Cortex of kidney (tissue), 1 donor: ENCODE results near the gene THBS3.
"Not testable (repeated sequence)": the region's sequence is repeated elsewhere in the genome, so short reads cannot be mapped to it uniquely, and the experiment has no call there.

Source experiments
- DNase-seq: peaks from one replicate; lab custom pipeline; 2025; lab: John Stamatoyannopoulos, UW

THBS3 gene

DNA sequence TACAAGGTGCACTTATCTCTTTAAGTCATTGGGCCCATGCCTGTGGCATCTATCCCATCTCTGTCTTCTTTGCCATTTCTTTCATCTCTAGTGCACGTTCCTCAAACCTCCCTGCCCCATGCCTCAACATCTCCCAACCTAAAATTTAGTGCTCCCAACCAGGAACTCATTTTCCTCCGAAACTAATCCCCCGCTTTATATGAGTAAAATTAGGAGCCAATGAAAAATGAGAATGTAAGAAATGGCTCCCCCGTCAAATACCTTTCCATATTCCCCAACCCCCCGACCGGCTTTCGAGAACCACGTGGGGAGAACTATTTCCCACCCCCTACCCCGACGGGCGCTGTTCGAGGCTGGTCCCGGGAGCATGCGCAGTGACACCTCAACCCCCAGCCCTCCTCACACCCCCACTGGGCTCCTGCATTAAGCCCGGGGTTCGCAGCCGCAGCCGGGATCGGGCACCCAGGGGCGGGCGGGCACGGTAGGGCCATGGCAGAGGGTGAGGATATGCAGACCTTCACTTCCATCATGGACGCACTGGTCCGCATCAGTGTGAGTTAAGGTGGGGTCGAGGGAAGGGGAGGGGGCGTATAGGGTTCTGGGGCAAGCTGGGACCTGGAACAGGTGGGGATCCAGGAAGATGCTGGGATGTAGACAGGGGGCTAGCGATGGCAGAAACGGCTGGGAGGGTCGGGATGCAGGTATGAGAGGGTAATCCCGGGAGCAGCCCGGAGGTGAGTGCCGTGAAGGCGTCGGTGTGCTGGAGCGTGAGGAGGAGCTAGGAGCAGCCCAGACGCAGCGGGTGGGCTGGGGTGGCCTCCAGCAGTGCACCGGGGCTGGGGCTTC, 34.0 kb downstream of the THBS3 start, which contains the start of gene TRIM46:
Gene TRIM46 (plus strand): TSS at position 372 of the 846 bp plus-strand sequence. CDS start 118 bp downstream, at position 490.
- no peak for DNase-seq

DNA sequence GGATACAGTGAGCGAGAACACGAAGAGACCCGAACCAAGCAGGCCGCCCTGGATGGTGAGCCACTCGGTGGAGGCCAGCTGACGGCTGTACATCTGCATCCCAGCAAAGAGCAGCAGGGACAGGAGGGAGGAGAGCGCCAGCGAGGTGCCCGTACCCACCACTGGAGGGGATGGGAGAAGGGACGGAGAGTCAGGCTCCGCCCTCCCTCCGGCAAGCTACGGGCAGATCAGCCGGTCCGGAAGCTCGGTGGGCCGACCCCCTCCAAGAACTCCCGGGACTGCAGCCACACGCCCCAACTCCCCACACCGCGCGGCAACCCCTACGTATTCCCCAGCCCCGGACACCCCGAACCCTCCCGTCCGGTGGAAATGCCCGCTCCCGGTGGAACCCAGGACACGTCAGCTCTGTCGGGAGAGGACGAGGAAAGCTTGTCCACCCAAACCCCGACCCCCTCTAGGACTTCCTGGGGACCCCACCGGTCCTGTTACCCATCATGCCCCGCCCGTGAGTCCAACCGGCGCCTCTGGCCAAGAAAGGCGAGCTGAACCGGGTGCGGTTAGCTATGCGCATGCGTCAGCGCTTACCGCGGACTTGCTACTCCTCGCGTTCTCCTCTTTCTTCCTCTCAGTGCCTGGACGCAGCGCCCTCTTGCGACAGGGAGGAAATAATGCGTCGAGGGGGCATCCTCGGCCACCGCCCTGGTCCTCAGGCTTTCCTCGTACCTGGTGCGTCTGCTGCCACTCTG, 34.8 kb downstream of the THBS3 start, which contains the start of gene KRTCAP2:
Gene KRTCAP2 (minus strand): TSS at position 573 of the 746 bp plus-strand sequence. CDS start 80 bp downstream, at position 493.
- no peak for DNase-seq

DNA sequence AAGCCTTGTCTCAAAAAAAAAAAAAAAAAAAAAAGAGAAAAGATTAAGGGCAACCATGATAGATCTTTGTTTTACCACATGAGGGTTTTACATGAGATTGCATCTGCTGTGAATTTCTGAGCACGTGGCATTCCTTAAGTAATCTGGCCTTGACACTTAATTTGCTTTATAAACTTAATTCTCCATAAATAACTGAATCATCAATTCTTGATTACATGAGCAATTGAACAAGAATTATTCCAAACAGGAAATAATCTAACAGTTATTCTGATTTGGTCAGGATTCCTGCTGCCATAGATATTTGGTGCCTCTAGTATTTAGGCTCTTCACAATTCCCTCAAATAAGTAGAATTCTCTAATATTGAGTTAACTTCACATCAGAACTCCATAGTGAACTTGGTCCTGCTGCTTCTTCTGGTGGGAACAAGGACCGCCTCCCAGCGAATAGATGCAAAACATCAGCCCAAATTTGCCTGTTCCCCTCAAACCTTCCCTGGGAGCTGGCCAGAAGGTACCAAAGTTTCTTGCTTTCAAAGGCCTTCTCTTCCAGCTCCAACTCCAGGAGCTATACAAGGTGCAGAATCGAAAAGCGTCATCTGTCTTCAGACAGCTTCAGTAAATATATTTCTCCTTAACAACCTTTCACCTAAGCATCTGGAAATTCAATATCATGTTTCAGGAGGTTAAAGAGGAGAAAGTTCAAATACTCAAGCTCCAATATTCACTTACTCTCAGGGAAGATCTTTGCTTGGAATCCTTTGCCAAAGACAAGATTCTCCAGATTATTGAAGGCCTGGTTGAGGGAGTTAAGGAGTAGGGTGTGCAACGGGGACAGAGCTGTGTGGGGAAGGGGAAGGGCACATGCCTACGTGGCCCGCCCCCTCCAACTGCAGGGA, 35.6 kb downstream of the THBS3 start:
- no peak for DNase-seq

DNA sequence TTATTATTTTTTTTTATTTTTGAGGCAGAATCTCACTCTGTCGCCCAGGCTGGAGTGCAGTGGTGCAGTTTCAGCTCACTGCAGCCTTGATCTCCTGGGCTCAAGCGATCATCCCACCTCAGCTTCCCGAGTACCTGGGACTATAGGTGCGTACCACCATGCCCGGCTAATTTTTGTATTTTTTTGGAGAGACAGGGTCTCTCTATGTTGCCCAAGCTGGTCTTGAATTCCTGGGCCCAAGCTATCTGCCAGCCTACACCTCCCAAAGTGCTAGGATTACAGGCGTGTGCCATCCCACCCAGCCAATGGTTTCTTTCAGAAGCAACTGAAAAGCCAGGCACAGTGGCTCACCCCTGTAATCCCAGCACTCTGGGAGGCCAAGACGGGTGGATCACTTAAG, 36.9 kb downstream of the THBS3 start:
- DNase-seq, result no peak

DNA sequence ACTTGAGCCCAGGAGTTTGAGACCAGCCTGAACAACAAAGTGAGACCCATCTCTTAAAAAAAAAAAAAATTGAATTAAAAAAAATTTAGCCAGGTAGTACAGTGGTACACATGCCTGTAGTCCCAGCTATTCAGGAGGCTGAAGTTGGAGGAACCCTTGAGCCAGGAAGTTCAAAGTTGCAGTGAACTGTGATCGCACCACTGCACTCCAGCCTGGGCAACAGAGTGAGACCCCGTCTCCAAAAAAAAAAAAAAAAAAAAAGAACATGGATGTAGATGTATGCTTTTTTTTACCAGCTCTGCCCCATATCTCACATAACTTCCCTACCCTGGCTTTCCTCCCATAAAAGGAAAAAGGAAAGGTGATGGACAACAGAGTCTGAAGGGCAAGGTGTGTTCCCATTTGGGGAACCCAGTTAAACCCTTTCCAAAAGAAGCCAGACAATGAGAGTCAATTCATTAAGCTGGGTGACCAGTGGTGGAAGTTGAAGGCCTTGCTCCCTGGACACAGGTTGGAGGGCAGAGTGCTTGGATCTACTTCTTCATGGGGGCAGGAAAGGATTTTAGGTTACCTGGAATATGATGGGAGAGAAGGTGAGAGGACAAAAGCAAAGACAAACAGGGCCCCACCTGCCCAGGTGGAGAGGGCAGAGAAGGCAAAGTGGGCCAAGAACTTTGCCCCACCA, 37.5 kb downstream of the THBS3 start:
- DNase-seq, result no peak

DNA sequence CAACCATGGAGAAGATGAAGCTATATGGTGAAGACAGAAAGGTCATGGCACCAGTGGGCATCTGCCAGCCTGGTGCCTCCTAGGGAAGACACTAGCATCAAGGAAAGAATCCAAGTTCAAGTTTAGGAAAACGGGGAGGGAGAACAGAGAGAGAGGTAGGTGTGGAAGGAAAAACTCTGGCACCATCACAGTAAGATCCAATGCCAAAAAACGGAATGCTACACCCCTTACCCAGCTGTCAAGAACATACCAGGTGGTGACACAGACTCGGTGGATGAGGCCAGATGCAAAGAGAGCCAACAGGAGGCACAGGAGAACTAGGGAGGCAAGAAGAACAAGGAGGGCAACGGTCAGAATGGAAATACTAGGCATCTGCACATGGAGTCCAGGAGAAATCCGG, 38.2 kb downstream of the THBS3 start:
- DNase-seq, result no peak

DNA sequence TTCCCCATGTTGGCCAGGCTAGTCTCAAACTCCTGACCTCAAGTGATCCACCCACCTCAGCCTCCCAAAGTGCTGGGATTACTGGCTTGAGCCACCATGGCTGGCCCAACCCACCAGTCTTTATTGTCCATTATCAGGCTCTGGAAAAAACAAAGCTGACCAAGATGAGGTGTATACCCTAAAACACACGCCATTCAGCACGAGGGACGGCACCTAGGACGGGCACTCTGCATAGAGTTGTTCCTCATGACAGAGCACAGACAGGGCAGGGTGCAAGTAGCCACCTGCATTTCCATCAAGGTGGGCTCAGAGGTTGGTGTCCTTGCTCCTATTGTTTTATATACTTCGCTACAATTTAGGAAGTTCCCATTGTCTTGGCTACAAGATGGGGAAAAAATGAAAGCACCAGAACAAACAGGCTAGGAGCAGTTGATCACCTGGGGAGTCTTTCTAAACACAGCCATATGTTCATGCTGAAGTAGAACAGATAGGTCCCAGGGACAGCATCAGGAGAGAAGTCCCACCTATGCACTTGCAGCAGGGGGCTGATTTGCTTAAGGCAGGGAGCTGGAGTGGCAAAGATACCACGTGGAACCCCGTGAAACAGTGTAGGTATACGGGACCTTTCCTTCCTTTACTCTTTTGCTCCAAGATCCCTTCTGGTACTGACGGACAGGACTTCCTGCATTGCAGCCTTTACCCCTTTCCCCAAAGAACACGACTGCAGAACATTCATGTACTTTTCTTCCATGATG, 39.1 kb downstream of the THBS3 start:
- DNase-seq, result no peak

DNA sequence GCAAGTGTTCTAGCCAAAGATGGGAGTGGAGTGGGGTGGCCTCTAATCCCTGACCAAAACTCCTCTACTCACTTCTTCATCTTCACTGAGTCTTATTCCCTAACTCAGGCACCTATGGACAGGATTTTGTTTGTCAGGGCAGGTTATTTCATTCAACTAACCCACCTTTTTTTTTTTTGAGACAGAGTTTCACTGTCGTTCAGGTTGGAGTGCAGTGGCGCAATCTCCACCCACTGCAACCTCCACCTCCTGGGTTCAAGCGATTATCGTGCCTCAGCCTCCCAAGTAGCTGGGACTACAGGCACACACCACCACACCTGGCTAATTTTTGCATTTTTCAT, 39.6 kb downstream of the THBS3 start:
- not testable (repeated sequence) for DNase-seq

DNA sequence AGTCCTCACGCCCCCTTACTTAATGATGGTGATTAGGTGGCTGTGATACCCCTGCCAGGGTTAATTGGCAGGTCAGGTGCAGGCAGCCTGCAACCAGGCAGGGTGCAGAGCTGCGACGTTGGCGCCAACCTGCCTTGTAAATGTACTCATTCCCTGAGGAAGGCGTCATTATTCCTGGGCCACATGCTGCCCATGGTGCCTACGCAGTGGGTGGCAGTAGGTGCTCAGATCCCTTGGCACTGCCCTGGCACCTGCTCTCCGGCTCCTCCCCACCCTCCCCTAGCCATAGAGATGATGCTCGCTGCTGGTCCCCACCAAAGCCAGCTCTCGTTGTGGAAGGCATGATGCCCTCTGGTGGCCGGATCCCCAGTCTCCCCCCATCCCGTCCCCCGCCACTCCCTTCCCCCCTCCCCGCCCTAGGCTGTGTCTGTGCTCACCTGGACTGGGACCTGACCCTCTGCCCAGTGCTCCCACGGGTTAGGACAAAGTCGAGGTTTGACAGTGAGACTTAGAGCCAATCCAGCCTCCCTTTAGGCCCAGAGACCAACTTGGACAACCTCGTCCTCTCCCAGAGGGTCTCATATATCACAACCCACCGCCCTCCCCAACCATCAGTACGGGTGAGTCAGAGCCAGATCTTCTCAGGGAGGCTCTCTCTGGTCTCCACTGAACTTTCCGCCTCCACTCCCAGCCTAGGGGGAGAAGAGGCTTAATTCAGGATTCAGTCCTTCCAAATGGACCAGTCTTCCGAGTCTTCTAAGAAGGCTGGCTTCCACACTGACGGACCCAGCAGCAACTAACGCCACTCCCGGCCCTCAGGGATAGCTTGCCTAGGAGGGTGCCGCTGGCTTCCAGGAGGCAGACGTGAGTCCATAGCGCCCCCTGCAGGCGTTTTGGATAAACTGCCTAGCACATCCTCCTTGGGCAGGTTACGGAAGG, 40.3 kb downstream of the THBS3 start:
- DNase-seq, result no peak

DNA sequence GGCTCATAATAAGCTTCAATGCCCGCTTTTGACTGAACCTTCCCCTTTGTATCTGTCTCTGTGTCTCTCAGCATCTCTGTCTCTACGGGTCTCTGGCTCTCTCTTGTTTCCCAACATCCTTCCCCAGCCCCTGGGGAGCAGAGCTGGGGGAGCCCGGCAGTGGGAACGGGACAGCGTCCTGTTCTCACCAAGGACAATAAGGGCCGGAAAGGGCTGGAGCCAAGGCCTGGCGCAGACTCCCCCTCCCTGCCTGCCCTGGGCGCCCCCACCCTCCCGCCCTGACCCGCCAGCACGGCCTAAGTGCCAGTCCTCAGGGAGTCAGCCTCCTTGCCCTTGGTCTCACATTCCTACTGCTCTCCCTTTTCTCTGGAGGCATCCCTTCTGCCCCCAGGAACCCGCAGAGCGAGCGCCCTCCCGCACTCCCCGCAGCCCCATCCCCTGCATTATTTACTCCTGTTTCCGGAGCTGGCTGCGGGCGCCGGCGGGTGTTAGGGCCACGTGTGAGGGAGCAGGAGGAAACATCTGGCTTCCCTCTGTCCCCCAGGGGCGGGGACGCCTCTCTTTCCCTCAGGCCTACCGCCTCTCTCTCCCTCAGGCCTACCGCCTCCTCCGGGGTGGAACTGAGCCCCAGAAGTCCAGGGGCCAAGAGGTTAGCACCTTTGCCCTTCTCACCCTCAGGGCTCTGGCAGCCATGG, 41.1 kb downstream of the THBS3 start:
- DNase-seq, result no peak

DNA sequence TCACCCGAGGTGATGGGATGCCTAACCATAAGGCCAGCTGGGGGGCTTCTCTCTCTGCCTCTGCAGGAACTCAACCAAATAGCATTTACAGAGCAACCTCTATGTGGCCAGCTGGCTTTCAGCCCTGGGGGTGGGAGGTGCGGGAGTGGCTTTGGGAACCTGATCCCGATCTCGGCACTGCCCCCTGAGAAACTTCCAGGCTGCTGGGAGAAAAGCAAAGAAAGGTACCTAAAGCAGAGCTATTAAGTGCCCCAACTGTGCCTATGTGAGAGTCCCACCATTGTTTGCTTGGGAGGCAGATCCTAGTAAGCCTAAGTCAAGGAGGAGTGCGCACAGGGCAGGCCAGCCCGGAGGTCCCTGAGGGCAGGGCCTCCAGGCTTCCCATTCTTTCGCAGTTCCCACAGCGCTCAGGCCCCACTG, 41.6 kb downstream of the THBS3 start:
- DNase-seq, result no peak

DNA sequence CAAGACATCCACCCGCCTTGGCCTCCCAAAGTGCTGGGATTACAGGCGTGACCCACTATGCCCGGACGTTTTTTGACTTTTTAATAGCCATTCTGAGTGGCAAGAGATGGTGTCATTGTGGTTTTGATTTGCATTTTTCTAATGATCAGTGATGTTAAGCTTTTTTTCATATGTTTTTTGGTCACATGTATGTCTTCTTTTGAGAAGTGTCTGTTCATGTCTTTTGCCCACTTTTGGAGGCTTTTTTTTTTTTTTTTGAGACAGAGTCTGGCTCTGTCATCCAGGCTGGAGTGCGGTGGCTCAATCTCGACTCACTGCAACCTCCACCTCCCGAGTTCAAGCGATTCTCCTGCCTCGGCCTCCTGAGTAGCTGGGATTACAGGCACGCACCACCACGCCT, 43.1 kb downstream of the THBS3 start:
- not testable (repeated sequence) for DNase-seq

DNA sequence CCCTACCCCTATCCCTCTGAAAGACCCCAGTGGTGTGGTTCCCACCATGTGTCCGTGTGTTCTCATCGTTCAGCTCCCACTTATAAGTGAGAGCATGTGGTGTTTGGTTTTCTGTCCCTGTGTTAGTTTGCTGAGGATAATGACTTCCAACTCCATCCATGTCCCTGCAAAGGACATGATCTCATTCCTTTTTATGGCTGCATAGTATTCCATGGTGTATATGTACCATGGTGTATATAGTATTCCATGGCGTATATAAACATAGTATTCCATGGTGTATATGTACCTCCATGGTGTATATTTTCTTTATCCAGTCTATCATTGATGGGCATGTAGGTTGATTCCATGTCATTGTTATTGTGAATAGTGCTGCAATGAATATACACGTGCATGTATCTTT, 43.9 kb downstream of the THBS3 start:
- DNase-seq, result not testable (repeated sequence)

DNA sequence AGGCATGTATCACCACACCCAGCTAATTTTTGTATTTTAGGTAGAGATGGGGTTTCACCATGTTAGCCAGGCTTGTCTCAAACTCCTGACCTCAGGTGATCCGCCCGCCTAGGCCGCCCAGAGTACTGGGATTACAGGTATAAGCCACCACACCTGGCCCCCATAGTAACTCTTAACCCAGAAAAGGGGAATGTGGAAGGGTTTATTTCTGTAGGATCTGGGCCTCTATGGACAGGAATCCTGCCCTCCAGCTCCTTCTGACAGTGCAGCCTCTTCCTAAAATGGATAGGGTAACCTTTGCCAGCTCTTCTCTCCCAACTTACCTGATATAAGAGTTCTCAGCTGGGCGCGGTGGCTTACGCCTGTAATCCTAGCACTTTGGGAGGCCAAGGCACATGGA, 45.1 kb downstream of the THBS3 start:
- not testable (repeated sequence) for DNase-seq

DNA sequence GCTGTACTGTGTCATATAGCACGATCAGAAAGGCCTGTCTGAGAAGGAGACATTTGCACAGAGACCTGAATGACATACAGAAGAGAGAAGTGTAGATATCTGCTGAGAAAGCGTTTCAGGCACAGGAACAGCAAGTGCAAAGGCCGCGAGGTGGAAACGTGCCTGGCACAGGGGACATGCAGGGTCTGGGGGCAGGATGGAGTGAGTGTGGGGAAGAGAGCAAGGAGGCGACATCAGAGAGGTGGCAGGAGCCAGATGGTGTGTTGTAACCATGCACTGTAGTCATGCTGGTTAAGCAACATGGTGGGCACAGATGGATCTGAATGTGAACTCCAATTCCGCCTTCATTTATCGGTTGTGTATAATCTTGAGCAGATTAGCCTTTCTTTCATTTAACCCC, 47.6 kb downstream of the THBS3 start:
- DNase-seq, result no peak

DNA sequence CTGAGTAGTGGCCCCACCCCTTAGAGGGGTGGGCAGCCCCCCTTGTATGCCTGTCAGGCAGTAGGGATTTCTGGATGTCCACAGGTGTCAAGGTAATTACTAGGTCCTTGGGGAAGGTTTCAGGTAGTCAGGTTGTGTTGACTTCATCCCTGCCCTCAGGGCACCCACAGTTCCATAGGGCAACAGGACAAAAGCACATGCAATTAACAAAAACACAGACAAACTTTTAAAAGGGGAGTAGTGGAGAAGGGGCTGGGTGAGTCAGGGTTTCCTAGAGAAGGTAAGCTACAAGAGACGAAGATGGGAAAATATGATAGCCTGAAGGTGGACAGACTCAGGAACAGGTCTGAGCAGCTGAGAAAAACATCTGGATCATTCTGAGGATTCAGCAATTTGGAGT, 48.7 kb downstream of the THBS3 start:
- no peak for DNase-seq

DNA sequence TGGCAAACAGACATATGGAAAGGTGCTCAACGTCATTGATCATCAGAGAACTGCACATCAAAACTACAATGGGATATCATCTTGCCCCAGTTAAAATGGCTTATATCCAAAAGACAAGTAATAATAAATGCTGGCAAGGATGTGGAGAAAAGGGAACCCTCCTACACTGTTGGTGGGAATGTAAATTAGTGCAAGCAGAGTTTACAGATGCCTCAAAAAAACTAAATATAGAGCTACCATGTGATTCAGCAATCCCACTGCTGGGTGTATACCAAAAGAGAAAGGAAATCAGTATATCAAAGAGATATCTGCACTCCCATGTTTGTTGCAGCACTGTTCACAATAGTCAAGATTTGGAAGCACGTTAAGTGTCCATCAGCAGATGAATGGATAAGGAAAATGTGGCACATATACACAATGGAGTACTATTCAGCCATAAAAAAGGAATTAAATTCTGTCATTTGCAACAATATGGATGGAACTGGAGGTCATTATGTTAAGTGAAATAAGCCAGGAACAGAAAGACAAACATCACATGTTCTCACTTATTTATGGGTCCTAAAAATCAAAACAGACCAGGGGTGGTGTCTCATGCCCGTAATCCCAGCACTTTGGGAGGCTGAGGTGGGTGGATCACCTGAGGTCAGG, 51.6 kb downstream of the THBS3 start:
- not testable (repeated sequence) for DNase-seq
